GM13977 (cell line): ENCODE results near the gene FSTL4.

Experiments
- DNase-seq: peaks from one replicate; pipeline ENCODE4 v3.0.0; 2012; ENCODE audit warnings: low spot score
- in situ Hi-C: fragments of 300-500 bp; cut with MboI; formaldehyde crosslinking; loops from one replicate; pipeline ENCODE4 v1.12.0; 2022; ENCODE audit warnings: low sequenced_read_pairs, low pct_unique_long_range_greater_than_20kb, mixed read lengths, inconsistent platforms; ENCODE audit not compliant: unreplicated experiment
- TF ChIP-seq, protein P1 (sequence below): IDR thresholded peaks from 2 replicates; pipeline ENCODE4 v1.5.1; 2012; ENCODE audit warnings: mild to moderate bottlenecking, control low read depth; ENCODE audit not compliant: insufficient read depth; ENCODE audit errors: extremely low read depth, missing control alignments

FSTL4 gene

GRCh38 chr5:133260715-133261114 lies 351.6 kb downstream of the FSTL4 start:
- in situ Hi-C loops, result no loop called here
- TF ChIP-seq, protein P1, sequence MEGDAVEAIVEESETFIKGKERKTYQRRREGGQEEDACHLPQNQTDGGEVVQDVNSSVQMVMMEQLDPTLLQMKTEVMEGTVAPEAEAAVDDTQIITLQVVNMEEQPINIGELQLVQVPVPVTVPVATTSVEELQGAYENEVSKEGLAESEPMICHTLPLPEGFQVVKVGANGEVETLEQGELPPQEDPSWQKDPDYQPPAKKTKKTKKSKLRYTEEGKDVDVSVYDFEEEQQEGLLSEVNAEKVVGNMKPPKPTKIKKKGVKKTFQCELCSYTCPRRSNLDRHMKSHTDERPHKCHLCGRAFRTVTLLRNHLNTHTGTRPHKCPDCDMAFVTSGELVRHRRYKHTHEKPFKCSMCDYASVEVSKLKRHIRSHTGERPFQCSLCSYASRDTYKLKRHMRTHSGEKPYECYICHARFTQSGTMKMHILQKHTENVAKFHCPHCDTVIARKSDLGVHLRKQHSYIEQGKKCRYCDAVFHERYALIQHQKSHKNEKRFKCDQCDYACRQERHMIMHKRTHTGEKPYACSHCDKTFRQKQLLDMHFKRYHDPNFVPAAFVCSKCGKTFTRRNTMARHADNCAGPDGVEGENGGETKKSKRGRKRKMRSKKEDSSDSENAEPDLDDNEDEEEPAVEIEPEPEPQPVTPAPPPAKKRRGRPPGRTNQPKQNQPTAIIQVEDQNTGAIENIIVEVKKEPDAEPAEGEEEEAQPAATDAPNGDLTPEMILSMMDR, result peak; percentile 6
- DNase-seq, result no peak

- in situ Hi-C loops, result no loop called here
- no peak for DNase-seq
- TF ChIP-seq, protein P1, result no peak
These were observed 352.9 kb downstream of the FSTL4 start for GRCh38 chr5:133259199-133259997.

GRCh38 chr5:133257977-133258376 lies 354.4 kb downstream of the FSTL4 start:
- no peak for DNase-seq
- in situ Hi-C loops, result no loop called here
- TF ChIP-seq, protein P1, result no peak

GRCh38 chr5:133256276-133256675 lies 356.1 kb downstream of the FSTL4 start:
- in situ Hi-C loops, result no loop called here

GRCh38 chr5:133254803-133255202 lies 357.5 kb downstream of the FSTL4 start:
- no peak for DNase-seq

More at GRCh38 chr5:133256276-133256675, 356.1 kb downstream of the FSTL4 start:
- DNase-seq, result no peak
- TF ChIP-seq, protein P1, result no peak

DNA sequence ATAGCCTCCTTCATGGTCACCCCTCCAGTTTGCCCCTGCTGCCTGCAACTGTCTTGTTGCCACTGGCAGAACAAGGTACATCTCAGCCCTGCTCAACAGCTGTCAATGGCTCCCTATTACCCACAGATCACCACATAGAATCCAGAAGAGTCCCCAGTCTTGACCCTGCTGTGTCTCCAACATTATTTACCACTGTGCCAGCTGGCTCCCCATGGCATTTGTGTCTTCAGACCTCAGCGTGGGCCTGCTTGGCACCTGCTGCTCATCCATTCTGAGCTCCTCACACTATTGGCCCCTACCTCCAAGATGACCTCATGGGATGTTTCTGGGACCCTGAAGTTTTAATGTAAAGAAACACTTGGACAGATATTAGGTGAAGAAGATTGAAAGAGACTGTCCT lies 358.7 kb downstream of the FSTL4 start:
- TF ChIP-seq, protein P1, result no peak
- no peak for DNase-seq
- in situ Hi-C loops, result no loop called here

More at GRCh38 chr5:133254803-133255202, 357.5 kb downstream of the FSTL4 start:
- in situ Hi-C loops, result no loop called here
- TF ChIP-seq, protein P1, result no peak
